Measurements from ENCODE around the gene AIFM3. TPM values are rescaled to one million over a fixed set of nuclear protein-coding genes. Genes with fewer than 3 reads are reported as not detected.

AIFM3 gene
- total and polyA plus RNA-seq, 4 donors = 0.38 to 1.1 (median 0.63) TPM

DNA sequence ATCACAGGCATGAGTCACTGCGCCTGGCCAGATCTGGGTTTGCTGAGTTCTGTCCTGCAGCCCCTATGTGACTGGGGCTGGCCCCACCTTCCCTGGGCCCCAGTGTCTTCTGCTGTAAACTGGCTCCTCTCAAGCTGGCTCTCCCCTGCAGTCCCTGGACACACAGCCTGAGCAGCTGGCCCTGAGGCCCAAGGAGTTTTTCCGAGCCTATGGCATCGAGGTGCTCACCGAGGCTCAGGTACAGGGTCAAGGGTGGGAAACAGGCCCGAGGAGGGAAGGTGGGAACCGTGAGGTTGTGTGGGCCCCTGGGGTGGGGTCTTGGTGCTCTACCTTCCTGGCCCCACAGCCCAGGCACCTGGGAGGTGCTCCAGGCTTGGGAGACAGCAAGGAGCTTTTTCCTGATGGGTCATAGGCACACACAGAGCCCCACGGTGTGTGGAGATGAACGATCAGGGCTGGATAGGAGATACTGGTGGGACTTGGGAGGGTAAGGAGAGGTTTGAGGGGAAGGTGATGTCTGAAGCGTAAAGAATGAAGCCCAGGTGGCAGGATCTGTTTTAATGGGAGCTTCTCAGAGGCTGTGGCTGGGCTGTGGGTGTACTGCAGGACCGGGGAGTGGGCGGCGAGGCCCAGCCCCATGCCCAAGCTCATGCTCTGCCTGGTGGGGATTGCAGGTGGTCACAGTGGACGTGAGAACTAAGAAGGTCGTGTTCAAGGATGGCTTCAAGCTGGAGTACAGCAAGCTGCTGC lies 8.7 kb downstream of the AIFM3 start:
- no peaks in the 10 kb centered on the region for H3K9me3 ChIP-seq (ENCODE audit: control insufficient read depth in 4 of 4, low read length in 3 of 4)
- no peak for DNase-seq (ENCODE audit: low spot score)
- H3K9ac ChIP-seq (ENCODE audit: low read depth in 1 of 2, low read length in 2 of 2) = no peak overlapping the region
- peaks cover 7 to 15% (median 10%) of the 10 kb centered on the region in 4 donors for H3K4me1 ChIP-seq (ENCODE audit: control insufficient read depth in 4 of 4, insufficient read depth in 4 of 4, low read length in 3 of 4)
- H3K36me3 ChIP-seq (ENCODE audit: control insufficient read depth in 4 of 4, insufficient read depth in 3 of 4, low read depth in 1 of 4, low read length in 3 of 4) = no peaks in the 10 kb centered on the region
- WGBS = 87% methylated on average over 14 of the region's 14 CpGs
- H3K27ac ChIP-seq (ENCODE audit: low read depth in 1 of 2, low read length in 2 of 2) = no peak overlapping the region
- TF ChIP-seq, protein P1, sequence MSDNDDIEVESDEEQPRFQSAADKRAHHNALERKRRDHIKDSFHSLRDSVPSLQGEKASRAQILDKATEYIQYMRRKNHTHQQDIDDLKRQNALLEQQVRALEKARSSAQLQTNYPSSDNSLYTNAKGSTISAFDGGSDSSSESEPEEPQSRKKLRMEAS (IDR thresholded peaks at IDR 0.05) = no peak
- no peak for TF ChIP-seq JUND (IDR thresholded peaks at IDR 0.05)
- TF ChIP-seq, protein P2, sequence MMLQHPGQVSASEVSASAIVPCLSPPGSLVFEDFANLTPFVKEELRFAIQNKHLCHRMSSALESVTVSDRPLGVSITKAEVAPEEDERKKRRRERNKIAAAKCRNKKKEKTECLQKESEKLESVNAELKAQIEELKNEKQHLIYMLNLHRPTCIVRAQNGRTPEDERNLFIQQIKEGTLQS (IDR thresholded peaks at IDR 0.05) = no peak
- H3K27me3 ChIP-seq (ENCODE audit: control insufficient read depth in 4 of 4, insufficient read depth in 4 of 4, low read length in 3 of 4) = no peaks in the 10 kb centered on the region
- H3K4me3 ChIP-seq (ENCODE audit: low read depth in 1 of 3, low read length in 3 of 3) = no peak overlapping the region

DNA sequence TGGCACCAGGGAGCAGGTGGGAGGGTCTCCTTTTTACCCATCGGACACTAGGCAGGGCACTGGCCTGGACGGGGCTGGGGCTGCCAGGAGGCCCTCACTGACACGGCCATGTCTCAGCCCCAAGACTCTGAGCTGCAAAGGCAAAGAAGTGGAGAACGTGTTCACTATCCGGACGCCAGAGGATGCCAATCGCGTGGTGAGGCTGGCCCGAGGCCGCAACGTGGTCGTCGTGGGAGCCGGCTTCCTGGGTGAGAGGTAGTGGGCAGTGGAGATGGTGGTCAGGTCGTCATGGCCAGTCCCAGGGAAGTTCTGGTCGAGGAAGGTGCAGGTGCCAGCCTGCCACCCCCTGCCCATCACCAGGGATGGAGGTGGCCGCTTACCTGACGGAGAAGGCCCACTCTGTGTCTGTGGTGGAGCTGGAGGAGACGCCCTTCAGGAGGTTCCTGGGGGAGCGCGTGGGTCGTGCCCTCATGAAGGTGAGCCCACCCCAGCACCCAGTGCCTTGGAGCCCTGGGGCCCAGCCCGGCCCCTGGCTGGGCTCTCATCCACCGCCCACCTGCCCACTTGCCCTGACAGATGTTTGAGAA lies 9.3 kb downstream of the AIFM3 start:
- H3K9ac ChIP-seq (ENCODE audit: low read depth in 1 of 2, low read length in 2 of 2) = no peak overlapping the region
- no peaks in the 10 kb centered on the region for H3K9me3 ChIP-seq (ENCODE audit: control insufficient read depth in 4 of 4, low read length in 3 of 4)
- H3K4me3 ChIP-seq (ENCODE audit: low read depth in 1 of 3, low read length in 3 of 3) = no peak overlapping the region
- 87% methylated on average over 24 of the region's 24 CpGs for WGBS
- no peak overlapping the region for H3K27ac ChIP-seq (ENCODE audit: low read depth in 1 of 2, low read length in 2 of 2)
- TF ChIP-seq, protein P3, sequence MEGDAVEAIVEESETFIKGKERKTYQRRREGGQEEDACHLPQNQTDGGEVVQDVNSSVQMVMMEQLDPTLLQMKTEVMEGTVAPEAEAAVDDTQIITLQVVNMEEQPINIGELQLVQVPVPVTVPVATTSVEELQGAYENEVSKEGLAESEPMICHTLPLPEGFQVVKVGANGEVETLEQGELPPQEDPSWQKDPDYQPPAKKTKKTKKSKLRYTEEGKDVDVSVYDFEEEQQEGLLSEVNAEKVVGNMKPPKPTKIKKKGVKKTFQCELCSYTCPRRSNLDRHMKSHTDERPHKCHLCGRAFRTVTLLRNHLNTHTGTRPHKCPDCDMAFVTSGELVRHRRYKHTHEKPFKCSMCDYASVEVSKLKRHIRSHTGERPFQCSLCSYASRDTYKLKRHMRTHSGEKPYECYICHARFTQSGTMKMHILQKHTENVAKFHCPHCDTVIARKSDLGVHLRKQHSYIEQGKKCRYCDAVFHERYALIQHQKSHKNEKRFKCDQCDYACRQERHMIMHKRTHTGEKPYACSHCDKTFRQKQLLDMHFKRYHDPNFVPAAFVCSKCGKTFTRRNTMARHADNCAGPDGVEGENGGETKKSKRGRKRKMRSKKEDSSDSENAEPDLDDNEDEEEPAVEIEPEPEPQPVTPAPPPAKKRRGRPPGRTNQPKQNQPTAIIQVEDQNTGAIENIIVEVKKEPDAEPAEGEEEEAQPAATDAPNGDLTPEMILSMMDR (IDR thresholded peaks at IDR 0.05; ENCODE audit: low read depth, low read length, missing input control) = no peak
- TF ChIP-seq FOXA2 (IDR thresholded peaks at IDR 0.05) = no peak
- no peak for TF ChIP-seq HNF4A (conservative IDR thresholded peaks at IDR 0.05)
- TF ChIP-seq, protein P1 (IDR thresholded peaks at IDR 0.05) = no peak
- TF ChIP-seq, protein P4, sequence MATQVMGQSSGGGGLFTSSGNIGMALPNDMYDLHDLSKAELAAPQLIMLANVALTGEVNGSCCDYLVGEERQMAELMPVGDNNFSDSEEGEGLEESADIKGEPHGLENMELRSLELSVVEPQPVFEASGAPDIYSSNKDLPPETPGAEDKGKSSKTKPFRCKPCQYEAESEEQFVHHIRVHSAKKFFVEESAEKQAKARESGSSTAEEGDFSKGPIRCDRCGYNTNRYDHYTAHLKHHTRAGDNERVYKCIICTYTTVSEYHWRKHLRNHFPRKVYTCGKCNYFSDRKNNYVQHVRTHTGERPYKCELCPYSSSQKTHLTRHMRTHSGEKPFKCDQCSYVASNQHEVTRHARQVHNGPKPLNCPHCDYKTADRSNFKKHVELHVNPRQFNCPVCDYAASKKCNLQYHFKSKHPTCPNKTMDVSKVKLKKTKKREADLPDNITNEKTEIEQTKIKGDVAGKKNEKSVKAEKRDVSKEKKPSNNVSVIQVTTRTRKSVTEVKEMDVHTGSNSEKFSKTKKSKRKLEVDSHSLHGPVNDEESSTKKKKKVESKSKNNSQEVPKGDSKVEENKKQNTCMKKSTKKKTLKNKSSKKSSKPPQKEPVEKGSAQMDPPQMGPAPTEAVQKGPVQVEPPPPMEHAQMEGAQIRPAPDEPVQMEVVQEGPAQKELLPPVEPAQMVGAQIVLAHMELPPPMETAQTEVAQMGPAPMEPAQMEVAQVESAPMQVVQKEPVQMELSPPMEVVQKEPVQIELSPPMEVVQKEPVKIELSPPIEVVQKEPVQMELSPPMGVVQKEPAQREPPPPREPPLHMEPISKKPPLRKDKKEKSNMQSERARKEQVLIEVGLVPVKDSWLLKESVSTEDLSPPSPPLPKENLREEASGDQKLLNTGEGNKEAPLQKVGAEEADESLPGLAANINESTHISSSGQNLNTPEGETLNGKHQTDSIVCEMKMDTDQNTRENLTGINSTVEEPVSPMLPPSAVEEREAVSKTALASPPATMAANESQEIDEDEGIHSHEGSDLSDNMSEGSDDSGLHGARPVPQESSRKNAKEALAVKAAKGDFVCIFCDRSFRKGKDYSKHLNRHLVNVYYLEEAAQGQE (IDR thresholded peaks at IDR 0.05) = no peak
- no peak for TF ChIP-seq GABPA (IDR thresholded peaks at IDR 0.05 in 1 of 2, conservative IDR thresholded peaks at IDR 0.05 in 1 of 2)
- TF ChIP-seq SP1 (IDR thresholded peaks at IDR 0.05) = no peak
- no peak for TF ChIP-seq RXRA (IDR thresholded peaks at IDR 0.05)
- no peak for TF ChIP-seq FOXA1 (IDR thresholded peaks at IDR 0.05)
- TF ChIP-seq, protein P5, sequence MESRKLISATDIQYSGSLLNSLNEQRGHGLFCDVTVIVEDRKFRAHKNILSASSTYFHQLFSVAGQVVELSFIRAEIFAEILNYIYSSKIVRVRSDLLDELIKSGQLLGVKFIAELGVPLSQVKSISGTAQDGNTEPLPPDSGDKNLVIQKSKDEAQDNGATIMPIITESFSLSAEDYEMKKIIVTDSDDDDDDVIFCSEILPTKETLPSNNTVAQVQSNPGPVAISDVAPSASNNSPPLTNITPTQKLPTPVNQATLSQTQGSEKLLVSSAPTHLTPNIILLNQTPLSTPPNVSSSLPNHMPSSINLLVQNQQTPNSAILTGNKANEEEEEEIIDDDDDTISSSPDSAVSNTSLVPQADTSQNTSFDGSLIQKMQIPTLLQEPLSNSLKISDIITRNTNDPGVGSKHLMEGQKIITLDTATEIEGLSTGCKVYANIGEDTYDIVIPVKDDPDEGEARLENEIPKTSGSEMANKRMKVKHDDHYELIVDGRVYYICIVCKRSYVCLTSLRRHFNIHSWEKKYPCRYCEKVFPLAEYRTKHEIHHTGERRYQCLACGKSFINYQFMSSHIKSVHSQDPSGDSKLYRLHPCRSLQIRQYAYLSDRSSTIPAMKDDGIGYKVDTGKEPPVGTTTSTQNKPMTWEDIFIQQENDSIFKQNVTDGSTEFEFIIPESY (IDR thresholded peaks at IDR 0.05) = no peak
- TF ChIP-seq NR2F2 (IDR thresholded peaks at IDR 0.05) = no peak
- TF ChIP-seq EGR1 (IDR thresholded peaks at IDR 0.05; ENCODE audit: low read depth in 2 of 2) = no peak
- TF ChIP-seq, protein P2 (IDR thresholded peaks at IDR 0.05) = no peak
- TF ChIP-seq JUND (IDR thresholded peaks at IDR 0.05) = no peak
- no peak for TF ChIP-seq YY1 (IDR thresholded peaks at IDR 0.05)
- TF ChIP-seq TAF1 (conservative IDR thresholded peaks at IDR 0.05) = no peak
- H3K36me3 ChIP-seq (ENCODE audit: control insufficient read depth in 4 of 4, insufficient read depth in 3 of 4, low read depth in 1 of 4, low read length in 3 of 4) = no peaks in the 10 kb centered on the region
- peaks cover 7 to 21% (median 15%) of the 10 kb centered on the region in 4 donors for H3K4me1 ChIP-seq (ENCODE audit: control insufficient read depth in 4 of 4, insufficient read depth in 4 of 4, low read length in 3 of 4)
- no peaks in the 10 kb centered on the region for H3K27me3 ChIP-seq (ENCODE audit: control insufficient read depth in 4 of 4, insufficient read depth in 4 of 4, low read length in 3 of 4)
- no peak for DNase-seq (ENCODE audit: low spot score)

Measured in liver (tissue), 9 donors.